Gastroesophageal sphincter (tissue), 4 donors: ENCODE measurements around the gene KDM2B. TPM values are rescaled to one million over a fixed set of nuclear protein-coding genes. Genes with fewer than 3 reads are reported as not detected.

Experiments used
- ATAC-seq: fragments of 150-250 bp; one replicate; pipeline ENCODE4 v1.9.1; 2016; ENCODE audit warnings: mild to moderate bottlenecking, moderate library complexity
- H3K27ac ChIP-seq, 4 donors: fragments of 200-600 bp; sonication (generic) in 3 of 4; 1 replicate in 3 of 4; 2 replicates in 1 of 4; pipeline ENCODE4 v1.5.1; 2016 to 2019
- H3K27me3 ChIP-seq: fragments of 200-600 bp; sonication (generic); one replicate; pipeline ENCODE4 v1.5.1; 2019
- H3K36me3 ChIP-seq, 2 donors: fragments of 200-600 bp; sonication (generic); one replicate each; pipeline ENCODE4 v1.5.1; 2019; ENCODE audit warnings: control low read depth in 1 of 2
- H3K4me1 ChIP-seq, 3 donors: fragments of 200-600 bp; sonication (generic); 1 replicate in 2 of 3; 2 replicates in 1 of 3; pipeline ENCODE4 v1.5.1; 2016 to 2019; ENCODE audit warnings: control low read depth in 2 of 3
- H3K4me3 ChIP-seq, 2 donors: fragments of 200-600 bp; sonication (generic); one replicate each; pipeline ENCODE4 v1.5.1; 2019; ENCODE audit warnings: mild to moderate bottlenecking in 1 of 2, moderate library complexity in 1 of 2
- H3K9me3 ChIP-seq, 3 donors: fragments of 200-600 bp; sonication (generic); one replicate each; pipeline ENCODE4 v1.5.1; 2017 to 2019; ENCODE audit warnings: control low read depth in 2 of 3
- EP300 ChIP-seq: sonication (generic); formaldehyde crosslinking; IDR thresholded peaks from one replicate; pipeline ENCODE4 v1.6.1; 2017; ENCODE audit warnings: antibody characterized with exemption, mild to moderate bottlenecking
- POLR2A ChIP-seq, 2 donors: fragments of 450-650 bp; IDR thresholded peaks; one replicate each; pipeline ENCODE4 v1.6.1; 2017; ENCODE audit warnings: antibody characterized with exemption in 2 of 2, mild to moderate bottlenecking in 2 of 2, moderate library complexity in 1 of 2
- POLR2AphosphoS5 ChIP-seq: sonication (generic); formaldehyde crosslinking; IDR thresholded peaks from one replicate; pipeline ENCODE4 v1.6.1; 2017; ENCODE audit warnings: antibody characterized with exemption
- WGBS, 2 donors: methylation state at CpG; one replicate each; pipeline ENCODE4 v1.1.5; 2018; ENCODE audit warnings: low coverage in 1 of 2; 5-methylcytosine and 5-hydroxymethylcytosine counted together
- total RNA-seq, 4 donors: library from RNA; depleted of rRNA; stranded (reverse); fragments of >200 nt; gene quantifications; one replicate each; pipeline ENCODE4 v1.1.0, GENCODE V29; 2016
- TF ChIP-seq, protein P1 (sequence below), 4 experiments: fragments of 200-600 bp in 2 of 4; fragments of 450-650 bp in 2 of 4; sonication (generic) in 1 of 4; IDR thresholded peaks; one replicate each; pipeline ENCODE4 v1.5.1; 2017 to 2019; ENCODE audit warnings: antibody characterized with exemption in 4 of 4, mild to moderate bottlenecking in 2 of 4, moderate library complexity in 2 of 4

Gene KDM2B
- total RNA-seq, 4 donors from 2014 or later, result 10.0 to 26.5 (median 15.0) TPM

DNA sequence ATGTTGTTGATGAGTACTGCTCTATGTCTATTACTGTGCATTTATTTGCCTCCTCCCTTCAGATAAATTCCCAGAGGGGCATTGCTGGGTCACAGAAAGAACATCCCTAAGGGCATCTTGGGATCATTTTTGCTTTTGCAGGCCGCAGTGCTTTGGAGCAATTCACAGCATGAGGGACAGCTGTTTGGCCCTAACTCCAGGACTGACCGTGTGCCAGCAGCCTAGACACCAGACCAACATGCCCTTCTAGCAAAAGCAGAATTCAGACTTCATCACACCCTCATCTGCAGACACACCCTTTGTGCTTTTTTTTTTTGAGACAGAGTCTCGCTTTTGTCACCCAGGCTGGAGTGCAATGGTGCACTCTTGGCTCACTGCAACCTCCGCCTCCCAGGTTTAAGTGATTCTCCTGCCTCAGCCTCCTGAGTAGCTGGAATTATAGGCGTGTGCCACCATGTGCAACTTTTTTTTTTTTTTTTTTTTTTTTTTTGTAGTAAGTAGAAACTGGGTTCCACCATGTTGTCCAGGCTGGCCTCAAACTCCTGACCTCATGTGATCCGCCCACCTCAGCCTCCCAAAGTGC is 149.9 kb downstream of the KDM2B start:
- H3K27me3 ChIP-seq, result no peaks in the 10 kb centered on the region
- peaks cover 0 to 37% (median 0%) of the 10 kb centered on the region in 3 donors for H3K4me1 ChIP-seq
- no peak overlapping the region for H3K4me3 ChIP-seq
- 81 to 92% methylated on average over 6 of the region's 6 CpGs for WGBS, 2 donors
- ATAC-seq, result no peak
- H3K36me3 ChIP-seq, result peaks cover 0 to 90% of the 10 kb centered on the region in 2 donors
- no peaks in the 10 kb centered on the region for H3K9me3 ChIP-seq
- TF ChIP-seq POLR2A (IDR thresholded peaks at IDR 0.05) (no peak), EP300 (no peak), POLR2AphosphoS5 (no peak)
- TF ChIP-seq, protein P1, sequence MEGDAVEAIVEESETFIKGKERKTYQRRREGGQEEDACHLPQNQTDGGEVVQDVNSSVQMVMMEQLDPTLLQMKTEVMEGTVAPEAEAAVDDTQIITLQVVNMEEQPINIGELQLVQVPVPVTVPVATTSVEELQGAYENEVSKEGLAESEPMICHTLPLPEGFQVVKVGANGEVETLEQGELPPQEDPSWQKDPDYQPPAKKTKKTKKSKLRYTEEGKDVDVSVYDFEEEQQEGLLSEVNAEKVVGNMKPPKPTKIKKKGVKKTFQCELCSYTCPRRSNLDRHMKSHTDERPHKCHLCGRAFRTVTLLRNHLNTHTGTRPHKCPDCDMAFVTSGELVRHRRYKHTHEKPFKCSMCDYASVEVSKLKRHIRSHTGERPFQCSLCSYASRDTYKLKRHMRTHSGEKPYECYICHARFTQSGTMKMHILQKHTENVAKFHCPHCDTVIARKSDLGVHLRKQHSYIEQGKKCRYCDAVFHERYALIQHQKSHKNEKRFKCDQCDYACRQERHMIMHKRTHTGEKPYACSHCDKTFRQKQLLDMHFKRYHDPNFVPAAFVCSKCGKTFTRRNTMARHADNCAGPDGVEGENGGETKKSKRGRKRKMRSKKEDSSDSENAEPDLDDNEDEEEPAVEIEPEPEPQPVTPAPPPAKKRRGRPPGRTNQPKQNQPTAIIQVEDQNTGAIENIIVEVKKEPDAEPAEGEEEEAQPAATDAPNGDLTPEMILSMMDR (IDR thresholded peaks at IDR 0.05), result no peak
- peak overlapping the region in 1 of 4 donors; percentile 78 for H3K27ac ChIP-seq

DNA sequence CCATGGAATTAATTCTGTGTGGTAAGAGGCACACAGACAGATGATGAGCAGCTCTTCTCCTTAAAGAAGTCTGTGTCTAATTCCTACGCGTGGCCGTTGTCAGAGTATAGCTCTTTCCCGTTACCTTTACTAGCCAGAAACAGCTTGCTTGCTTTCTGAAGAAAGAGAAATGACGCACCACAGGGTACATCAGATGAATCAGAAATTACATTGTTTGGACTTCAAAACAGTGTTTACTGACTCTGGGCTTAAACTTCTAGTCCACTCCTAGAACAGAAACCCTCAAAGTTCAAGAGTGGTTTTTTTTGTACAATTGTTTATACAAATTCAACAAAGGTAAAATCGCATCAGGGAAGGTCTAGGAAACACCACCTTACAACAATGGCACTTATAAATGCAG is 151.9 kb downstream of the KDM2B start:
- 66 to 75% methylated on average over 1 to 3 of the region's 6 CpGs for WGBS, 2 donors
- Histone ChIP-seq H3K27me3 (no peaks in the 10 kb centered on the region), H3K36me3 (peaks cover 0 to 99% of the 10 kb centered on the region in 2 donors), H3K27ac (peak overlapping the region in 3 of 4 donors; percentile 7 to 82 (median 78)), H3K9me3 (no peaks in the 10 kb centered on the region), H3K4me3 (no peak overlapping the region), H3K4me1 (peaks cover 0 to 58% (median 0%) of the 10 kb centered on the region in 3 donors)
- no peak for ATAC-seq
- TF ChIP-seq POLR2AphosphoS5 (peak; percentile 75), POLR2A (IDR thresholded peaks at IDR 0.05) (no peak)

DNA sequence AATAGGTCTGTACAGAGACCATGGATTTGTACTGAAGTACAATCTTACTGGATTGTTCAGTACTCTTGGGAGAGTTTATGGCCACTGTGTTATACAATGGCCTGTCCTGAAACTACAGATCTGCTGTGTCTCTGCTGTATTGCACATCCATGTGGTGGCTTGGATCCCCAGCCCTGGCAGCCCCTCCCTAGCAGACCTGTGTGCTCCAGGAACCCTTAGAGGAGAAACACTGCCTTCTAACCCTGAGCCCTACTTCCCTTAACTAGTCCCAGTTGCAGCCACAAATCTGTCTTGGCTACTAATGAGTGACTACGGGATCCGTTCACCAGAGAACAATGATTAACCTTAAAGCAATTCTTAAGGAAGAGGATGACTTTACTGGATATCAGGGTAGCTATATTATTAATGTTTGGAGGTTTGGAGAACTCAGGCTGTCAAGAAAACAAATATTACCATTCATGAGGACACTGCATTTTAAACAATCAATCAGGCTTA is 153.2 kb downstream of the KDM2B start:
- peaks cover 0 to 71% (median 0%) of the 10 kb centered on the region in 3 donors for H3K4me1 ChIP-seq
- no peak for TF ChIP-seq POLR2A (IDR thresholded peaks at IDR 0.05)
- TF ChIP-seq EP300, result no peak
- TF ChIP-seq, protein P1 (IDR thresholded peaks at IDR 0.05), result no peak
- no peak for TF ChIP-seq POLR2AphosphoS5
- peaks cover 0 to 100% of the 10 kb centered on the region in 2 donors for H3K36me3 ChIP-seq
- no peak overlapping the region for H3K4me3 ChIP-seq
- 69% methylated on average over 2 of the region's 2 CpGs; no CpG with 5 or more reads in 1 of the 2 donors for WGBS, 2 donors
- no peak for ATAC-seq
- peak overlapping the region in 3 of 4 donors; percentile 28 to 82 (median 78) for H3K27ac ChIP-seq
- H3K9me3 ChIP-seq, result no peaks in the 10 kb centered on the region
- H3K27me3 ChIP-seq, result no peaks in the 10 kb centered on the region

DNA sequence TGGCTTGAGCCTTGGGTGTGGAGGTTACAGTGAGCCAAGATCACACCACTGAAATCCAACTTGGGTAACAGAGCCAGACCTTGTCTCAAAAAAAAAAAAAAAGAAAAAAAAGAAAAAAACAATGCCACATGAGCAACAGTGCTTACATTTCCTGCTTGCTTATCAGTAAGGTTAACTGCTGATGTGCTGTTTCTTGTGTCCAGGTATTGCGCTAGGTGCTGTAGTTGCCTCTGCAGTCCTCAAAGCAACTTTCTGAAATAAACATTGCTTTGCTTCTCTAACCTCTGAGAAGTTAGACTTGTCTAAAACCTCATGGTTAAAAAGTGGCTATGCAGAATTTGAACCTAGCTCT is 156.2 kb downstream of the KDM2B start:
- H3K27me3 ChIP-seq, result no peaks in the 10 kb centered on the region
- H3K4me3 ChIP-seq, result no peak overlapping the region
- H3K9me3 ChIP-seq, result no peaks in the 10 kb centered on the region
- peaks cover 0 to 91% of the 10 kb centered on the region in 2 donors for H3K36me3 ChIP-seq
- H3K27ac ChIP-seq, result peak overlapping the region in 3 of 4 donors; percentile 78 to 82 (median 81)
- WGBS, 2 donors, result 94 to 100% methylated on average over 1 of the region's 1 CpG
- no peak for ATAC-seq
- TF ChIP-seq POLR2A (IDR thresholded peaks at IDR 0.05) (no peak), POLR2AphosphoS5 (no peak), EP300 (no peak)
- TF ChIP-seq, protein P1 (IDR thresholded peaks at IDR 0.05), result no peak
- H3K4me1 ChIP-seq, result peaks cover 0 to 72% (median 0%) of the 10 kb centered on the region in 3 donors

DNA sequence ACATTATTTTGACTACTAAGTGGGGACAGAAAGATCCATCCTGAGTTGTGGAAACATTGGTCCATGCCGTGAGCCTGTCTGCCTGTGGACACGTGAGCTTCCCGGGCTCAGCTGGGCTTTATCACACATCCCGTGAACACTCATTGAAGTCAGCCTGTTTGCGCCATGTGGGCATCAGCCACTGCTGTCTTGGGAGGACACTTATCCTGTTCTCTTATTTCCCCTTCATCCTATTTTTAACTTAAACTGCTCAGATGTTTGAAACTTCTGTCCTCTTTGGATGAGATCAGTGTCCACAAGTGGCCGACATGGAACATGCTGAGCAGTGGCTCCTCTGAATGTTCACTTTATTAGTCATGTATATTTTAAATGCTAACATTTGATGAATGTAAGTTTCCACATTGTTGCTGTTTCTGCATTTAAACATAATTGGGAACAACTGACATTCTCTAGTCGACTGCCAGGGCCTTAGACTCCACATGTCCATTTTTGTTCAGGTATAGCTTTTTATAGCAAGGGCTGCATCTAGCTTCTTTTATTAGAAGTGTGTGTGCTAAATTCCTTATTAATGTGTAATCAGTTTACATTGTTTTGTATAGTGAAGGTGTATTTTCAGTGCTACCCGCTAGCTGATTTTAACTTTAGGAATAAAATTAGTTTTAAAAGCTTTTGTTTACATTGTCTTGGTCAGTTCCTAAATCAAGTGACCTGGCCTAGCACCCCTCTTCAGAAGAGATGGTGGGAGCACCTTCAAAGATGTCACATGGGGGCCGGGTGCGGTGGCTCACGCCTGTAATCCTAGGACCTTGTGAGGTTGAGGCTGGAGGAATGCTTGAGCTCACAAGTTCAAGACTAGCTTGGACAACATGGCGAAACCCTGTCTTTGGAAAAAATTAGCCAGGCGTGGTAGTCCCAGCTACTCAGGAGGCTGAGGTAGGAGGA is 156.9 kb downstream of the KDM2B start:
- 33 to 62% methylated on average over 2 to 13 of the region's 13 CpGs for WGBS, 2 donors
- Histone ChIP-seq H3K4me3 (no peak overlapping the region), H3K4me1 (peaks cover 0 to 66% (median 0%) of the 10 kb centered on the region in 3 donors), H3K9me3 (no peaks in the 10 kb centered on the region), H3K27ac (peak overlapping the region in 3 of 4 donors; percentile 78 to 82 (median 81)), H3K27me3 (no peaks in the 10 kb centered on the region), H3K36me3 (peaks cover 0 to 91% of the 10 kb centered on the region in 2 donors)
- peak; percentile 71 for ATAC-seq
- TF ChIP-seq EP300, result no peak
- TF ChIP-seq POLR2AphosphoS5, result peak; percentile 69
